ENCODE measurements around the gene GPR84. TPM values are rescaled to one million over a fixed set of nuclear protein-coding genes. Genes with fewer than 3 reads are reported as not detected.
A peak's percentile ranks its signal among the peaks of the same experiment; 100 is the strongest.

Gene GPR84
- total and polyA plus RNA-seq, 9 of the 15 experiments (the other 6 are each of a cell fraction or from before 2014, with no cell fraction given) = 0.07 to 0.18 (median 0.11) TPM; not detected in 5

DNA sequence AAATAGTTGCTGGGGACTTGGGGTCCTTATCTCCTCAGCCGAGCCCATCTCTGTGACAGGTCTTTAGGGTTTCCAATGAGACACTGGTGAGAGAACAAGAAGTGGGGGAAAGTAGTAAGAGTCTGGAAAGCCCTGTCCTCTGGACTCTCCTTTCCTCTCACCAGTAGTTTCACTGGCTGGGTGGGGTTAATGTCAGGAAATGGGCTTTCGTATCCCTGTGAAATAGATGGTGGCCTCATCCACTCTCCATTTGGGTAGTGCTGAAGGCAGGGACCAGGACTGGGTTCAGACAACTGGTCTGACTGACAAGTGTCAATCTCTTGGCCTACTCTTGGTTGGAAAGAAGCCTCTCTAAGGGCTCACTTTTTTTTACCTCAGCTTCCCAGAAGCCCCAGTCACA, 12.7 kb upstream of the GPR84 start:
- Histone ChIP-seq H3K36me3 (ENCODE audit: control insufficient read depth, insufficient read depth, low read length) (peaks cover 90% of the 10 kb centered on the region), H3K4me1 (replicated peaks in 1 of 2; ENCODE audit: control insufficient read depth in 2 of 2, insufficient read depth in 2 of 2, low read length in 2 of 2) (peaks cover 40 to 47% of the 10 kb centered on the region in 2 experiments; a peak in 4 of 5 replicates), H3K79me2 (ENCODE audit: control insufficient read depth, insufficient read depth, low read length) (peaks cover 48% of the 10 kb centered on the region), H3K27me3 (ENCODE audit: control insufficient read depth in 2 of 2, insufficient read depth in 2 of 2, low read length in 2 of 2) (no peaks in the 10 kb centered on the region), H3K4me2 (ENCODE audit: insufficient read depth, low read length) (no peak overlapping the region; the same call in 1 of the 2 replicates), H3K9me3 (replicated peaks; ENCODE audit: control insufficient read depth, insufficient read depth, low read depth, low read length) (no peaks in the 10 kb centered on the region), H2AFZ (ENCODE audit: low read depth, low read length) (no peak overlapping the region), H3K9me1 (ENCODE audit: control insufficient read depth, insufficient read depth, low read length) (peaks cover 8% of the 10 kb centered on the region), H3K4me3 (no peak overlapping the region), H3K9ac (ENCODE audit: insufficient read depth in 1 of 2, low read depth in 2 of 2, low read length in 2 of 2) (no peak overlapping the region; a peak in 1 of 4 replicates), H3K27ac (ENCODE audit: extremely low read depth, low read depth, low read length) (no peak overlapping the region), H4K20me1 (replicated peaks; ENCODE audit: control insufficient read depth, insufficient read depth, low read length) (peaks cover 12% of the 10 kb centered on the region)
- BruUV-seq (replicated peaks) = no TSS peak
- ATAC-seq = no peak
- peak in 1 of 4 experiments; percentile 55 for DNase-seq (ENCODE audit: extremely low read depth in 1 of 4, low spot score in 3 of 4)
- POLR2A ChIA-PET = no interaction called here
- intact Hi-C loops (cut with micrococcal nuclease) = no loop called here
- FAIRE-seq = peak; percentile 40
- WGBS (ENCODE audit: insufficient coverage, low coverage, missing lambda C conversion rate) = 37% methylated on average over 2 of the region's 2 CpGs
- CTCF ChIA-PET (ENCODE audit: low intra/inter-chr PET ratio) = no interaction called here
- in situ Hi-C loops (cut with MboI) = no loop called here
- peak; percentile 17; the same call in 1 of the 2 replicates for TF ChIP-seq MAX (CRISPR knock-in tag; IDR thresholded peaks at IDR 0.05)
- TF ChIP-seq, protein P1, sequence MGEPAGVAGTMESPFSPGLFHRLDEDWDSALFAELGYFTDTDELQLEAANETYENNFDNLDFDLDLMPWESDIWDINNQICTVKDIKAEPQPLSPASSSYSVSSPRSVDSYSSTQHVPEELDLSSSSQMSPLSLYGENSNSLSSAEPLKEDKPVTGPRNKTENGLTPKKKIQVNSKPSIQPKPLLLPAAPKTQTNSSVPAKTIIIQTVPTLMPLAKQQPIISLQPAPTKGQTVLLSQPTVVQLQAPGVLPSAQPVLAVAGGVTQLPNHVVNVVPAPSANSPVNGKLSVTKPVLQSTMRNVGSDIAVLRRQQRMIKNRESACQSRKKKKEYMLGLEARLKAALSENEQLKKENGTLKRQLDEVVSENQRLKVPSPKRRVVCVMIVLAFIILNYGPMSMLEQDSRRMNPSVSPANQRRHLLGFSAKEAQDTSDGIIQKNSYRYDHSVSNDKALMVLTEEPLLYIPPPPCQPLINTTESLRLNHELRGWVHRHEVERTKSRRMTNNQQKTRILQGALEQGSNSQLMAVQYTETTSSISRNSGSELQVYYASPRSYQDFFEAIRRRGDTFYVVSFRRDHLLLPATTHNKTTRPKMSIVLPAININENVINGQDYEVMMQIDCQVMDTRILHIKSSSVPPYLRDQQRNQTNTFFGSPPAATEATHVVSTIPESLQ (CRISPR knock-in tag; IDR thresholded peaks at IDR 0.05) = no peak
- TF ChIP-seq, protein P2, sequence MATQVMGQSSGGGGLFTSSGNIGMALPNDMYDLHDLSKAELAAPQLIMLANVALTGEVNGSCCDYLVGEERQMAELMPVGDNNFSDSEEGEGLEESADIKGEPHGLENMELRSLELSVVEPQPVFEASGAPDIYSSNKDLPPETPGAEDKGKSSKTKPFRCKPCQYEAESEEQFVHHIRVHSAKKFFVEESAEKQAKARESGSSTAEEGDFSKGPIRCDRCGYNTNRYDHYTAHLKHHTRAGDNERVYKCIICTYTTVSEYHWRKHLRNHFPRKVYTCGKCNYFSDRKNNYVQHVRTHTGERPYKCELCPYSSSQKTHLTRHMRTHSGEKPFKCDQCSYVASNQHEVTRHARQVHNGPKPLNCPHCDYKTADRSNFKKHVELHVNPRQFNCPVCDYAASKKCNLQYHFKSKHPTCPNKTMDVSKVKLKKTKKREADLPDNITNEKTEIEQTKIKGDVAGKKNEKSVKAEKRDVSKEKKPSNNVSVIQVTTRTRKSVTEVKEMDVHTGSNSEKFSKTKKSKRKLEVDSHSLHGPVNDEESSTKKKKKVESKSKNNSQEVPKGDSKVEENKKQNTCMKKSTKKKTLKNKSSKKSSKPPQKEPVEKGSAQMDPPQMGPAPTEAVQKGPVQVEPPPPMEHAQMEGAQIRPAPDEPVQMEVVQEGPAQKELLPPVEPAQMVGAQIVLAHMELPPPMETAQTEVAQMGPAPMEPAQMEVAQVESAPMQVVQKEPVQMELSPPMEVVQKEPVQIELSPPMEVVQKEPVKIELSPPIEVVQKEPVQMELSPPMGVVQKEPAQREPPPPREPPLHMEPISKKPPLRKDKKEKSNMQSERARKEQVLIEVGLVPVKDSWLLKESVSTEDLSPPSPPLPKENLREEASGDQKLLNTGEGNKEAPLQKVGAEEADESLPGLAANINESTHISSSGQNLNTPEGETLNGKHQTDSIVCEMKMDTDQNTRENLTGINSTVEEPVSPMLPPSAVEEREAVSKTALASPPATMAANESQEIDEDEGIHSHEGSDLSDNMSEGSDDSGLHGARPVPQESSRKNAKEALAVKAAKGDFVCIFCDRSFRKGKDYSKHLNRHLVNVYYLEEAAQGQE (IDR thresholded peaks at IDR 0.05; ENCODE audit: borderline replicate concordance) = peak; percentile 68
- TF ChIP-seq, protein P2 (CRISPR knock-in tag; IDR thresholded peaks at IDR 0.05; ENCODE audit: low read depth) = no peak
- no peak for TF ChIP-seq JUN (IDR thresholded peaks at IDR 0.05; ENCODE audit: borderline replicate concordance, low read depth, low read length)
- 0 out of 2 replicates have a peak, but pooled peaks have one; percentile 31 for TF ChIP-seq JUN (CRISPR knock-in tag; IDR thresholded peaks at IDR 0.05; ENCODE audit: borderline replicate concordance)

Measured in K562 (cell line).